Measurements from ENCODE around the gene MRPS15. TPM values are rescaled to one million over a fixed set of nuclear protein-coding genes. Genes with fewer than 3 reads are reported as not detected.
"Not testable (repeated sequence)": the region's sequence is repeated elsewhere in the genome, so short reads cannot be mapped to it uniquely, and the experiment has no call there.

Gene MRPS15
- total RNA-seq, result 10 to 100 TPM; 31.2 to 57.8 (median 38.0) TPM
- 10 to 100 TPM; 75.8 to 94.3 (median 91.3) TPM for polyA plus RNA-seq
- long read RNA-seq, donor 1, transcript MRPS15-201 (8 exons, 1,006 nt), result minor isoform, 25 of 58 reads
- long read RNA-seq, donor 1, transcript MRPS15-203 (2 exons, 533 nt), result major isoform, 32 of 58 reads
- long read RNA-seq, donor 1, partial matches to known transcripts, result 0 of 58 reads
- long read RNA-seq, donor 1, other reads (novel, unspliced or antisense), result 0 of 58 reads
- long read RNA-seq, donor 2, transcript MRPS15-201 (8 exons, 1,006 nt), result minor isoform, 15 of 58 reads
- long read RNA-seq, donor 2, transcript MRPS15-203 (2 exons, 533 nt), result major isoform, 42 of 58 reads
- long read RNA-seq, donor 2, partial matches to known transcripts, result 0 of 58 reads
- long read RNA-seq, donor 2, other reads (novel, unspliced or antisense), result 0 of 58 reads

GRCh38 chr1:36463803-36464604, at the start of gene MRPS15:
Gene MRPS15 (minus strand): TSS chr1:36464384. CDS start chr1:36464275, 109 bp downstream.
- intact Hi-C loops (cut with DNase I; ENCODE audit: low total_unique reads), result no loop called here
- TF ChIP-seq CTCF (IDR thresholded peaks at IDR 0.05 in 8 of 11, conservative IDR thresholded peaks at IDR 0.05 in 3 of 11) (peak in 3 of 11 experiments; percentile 5 to 25 (median 11)), POLR2A (IDR thresholded peaks at IDR 0.05) (peak in 2 of 3 donors; percentile 37 to 89), POLR2AphosphoS5 (IDR thresholded peaks at IDR 0.05) (peak; percentile 95 to 98 (median 97))
- 0% methylated on average over 62 to 65 of the region's 65 CpGs for WGBS, 5 donors

GRCh38 chr1:36512842-36513241, 48.7 kb upstream of the MRPS15 start:
- Histone ChIP-seq H3K36me3 (no peaks in the 10 kb centered on the region), H3K27me3 (replicated peaks in 1 of 7) (peaks cover 0 to 18% (median 0%) of the 10 kb centered on the region in 7 donors), H3K9me3 (no peaks in the 10 kb centered on the region), H3K27ac (no peak overlapping the region), H3K4me3 (no peak overlapping the region), H3K4me1 (peaks cover 0 to 19% (median 5%) of the 10 kb centered on the region in 6 donors)
- WGBS, 5 donors, result 60 to 80% (median 71%) methylated on average over 1 of the region's 1 CpG
- DNase-seq, result no peak
- TF ChIP-seq CTCF (IDR thresholded peaks at IDR 0.05 in 8 of 11, conservative IDR thresholded peaks at IDR 0.05 in 3 of 11) (no peak), POLR2AphosphoS5 (IDR thresholded peaks at IDR 0.05) (no peak), POLR2A (IDR thresholded peaks at IDR 0.05) (no peak)
- intact Hi-C loops (cut with DNase I; ENCODE audit: low total_unique reads), result no loop called here

More at GRCh38 chr1:36463803-36464604, at the start of gene MRPS15:
- no peaks in the 10 kb centered on the region for H3K9me3 ChIP-seq
- H3K4me3 ChIP-seq, result peak within 1 kb of the TSS; percentile 73 to 99 (median 98)
- peak; percentile 99 for DNase-seq
- H3K27ac ChIP-seq, result peak within 1 kb of the TSS; percentile 88 to 95 (median 91)
- peaks cover 11 to 58% (median 24%) of the 10 kb centered on the region in 6 donors for H3K4me1 ChIP-seq
- no peaks in the 10 kb centered on the region for H3K27me3 ChIP-seq (replicated peaks in 1 of 7)
- H3K36me3 ChIP-seq, result peaks cover 0 to 73% (median 31%) of the 10 kb centered on the region in 6 donors

GRCh38 chr1:36511804-36512798, 47.9 kb upstream of the MRPS15 start:
- Histone ChIP-seq H3K36me3 (no peaks in the 10 kb centered on the region), H3K4me1 (peaks cover 0 to 19% (median 5%) of the 10 kb centered on the region in 6 donors), H3K27me3 (replicated peaks in 1 of 7) (peaks cover 0 to 25% (median 0%) of the 10 kb centered on the region in 7 donors), H3K4me3 (no peak overlapping the region), H3K27ac (no peak overlapping the region), H3K9me3 (no peaks in the 10 kb centered on the region)
- TF ChIP-seq POLR2A (IDR thresholded peaks at IDR 0.05), result no peak
- intact Hi-C loops (cut with DNase I; ENCODE audit: low total_unique reads), result no loop called here
- no peak for DNase-seq
- WGBS, 5 donors, result 79 to 87% (median 80%) methylated on average over 15 of the region's 15 CpGs

- H3K27ac ChIP-seq, result peak overlapping the region in 2 of 8 donors; percentile 18 to 38
- H3K36me3 ChIP-seq; intact Hi-C loops (cut with DNase I; ENCODE audit: low total_unique reads); H3K9me3 ChIP-seq; H3K4me3 ChIP-seq; DNase-seq: not testable (repeated sequence)
- WGBS, 5 donors, result 69 to 82% (median 73%) methylated on average over 2 of the region's 2 CpGs
- H3K4me1 ChIP-seq, result peaks cover 0 to 16% (median 4%) of the 10 kb centered on the region in 6 donors
- peaks cover 0 to 32% (median 0%) of the 10 kb centered on the region in 7 donors for H3K27me3 ChIP-seq (replicated peaks in 1 of 7)
Measured at GRCh38 chr1:36511220-36511619, 47.0 kb upstream of the MRPS15 start.

Measured in spleen (tissue), 13 donors.